SK-MEL-5 (cell line): ENCODE measurements around the gene UQCR10. TPM values are rescaled to one million over a fixed set of nuclear protein-coding genes. Genes with fewer than 3 reads are reported as not detected.

Experiments
- DNase-seq: peaks from one replicate; pipeline ENCODE4 v3.0.0-alpha.2; 2016; ENCODE audit warnings: low read depth, low spot score
- in situ Hi-C: cut with HindIII; loops from 2 replicates; pipeline ENCODE4 v1.10.0; 2016; ENCODE audit warnings: low sequenced_read_pairs, high pct_unique_total_duplicates, low pct_unique_long_range_greater_than_20kb
- polyA plus RNA-seq, 2 experiments: library from polyadenylated mRNA; depleted of rRNA; stranded (reverse); fragments of >200 nt; gene quantifications; 2 replicates each; pipeline ENCODE4 v1.2.3, GENCODE V29; 2015
- total RNA-seq: library from RNA; depleted of rRNA; stranded (reverse); fragments of >200 nt; shearing (Covaris generic); gene quantifications from 2 replicates; pipeline ENCODE4 v1.2.3, GENCODE V29; 2014; rRNA removed

The UQCR10 gene
- total RNA-seq: 176 and 198 TPM in 2 replicates
- polyA plus RNA-seq (2015; cell fraction: cytosol; rRNA removed): 69.3 and 85.9 TPM in 2 replicates
- 12.5 and 15.1 TPM in 2 replicates for polyA plus RNA-seq (2015; cell fraction: nucleus; rRNA removed)

GRCh38 chr22:29767171-29768051, at the start of gene UQCR10:
TSS of gene UQCR10 (plus strand) at chr22:29767369. CDS start at chr22:29767399, 30 bp downstream.
- in situ Hi-C loops: no loop called here
- DNase-seq: peak; percentile 91

- no peak for DNase-seq
- in situ Hi-C loops: no loop called here
Observed at GRCh38 chr22:29717789-29718188, 49.4 kb upstream of the UQCR10 start.

GRCh38 chr22:29718949-29719898, 47.9 kb upstream of the UQCR10 start:
- in situ Hi-C loops: no loop called here
- no peak for DNase-seq

GRCh38 chr22:29719899-29720645, 47.1 kb upstream of the UQCR10 start, which contains the start of gene CABP7:
TSS of gene CABP7 (plus strand) at chr22:29720003. CDS start at chr22:29720425, 422 bp downstream.
- in situ Hi-C loops: no loop called here
- DNase-seq: no peak

- no peak for DNase-seq
- in situ Hi-C loops: no loop called here
Observed at GRCh38 chr22:29720811-29721323, 46.3 kb upstream of the UQCR10 start.

- in situ Hi-C loops: no loop called here
- DNase-seq: no peak
Observed at GRCh38 chr22:29722151-29722550, 45.0 kb upstream of the UQCR10 start.

GRCh38 chr22:29722587-29722986, 44.6 kb upstream of the UQCR10 start:
- no peak for DNase-seq
- in situ Hi-C loops: no loop called here

- in situ Hi-C loops: no loop called here
- no peak for DNase-seq
Observed at GRCh38 chr22:29723766-29724165, 43.4 kb upstream of the UQCR10 start.

- in situ Hi-C loops: no loop called here
- DNase-seq: no peak
Observed at GRCh38 chr22:29724843-29725242, 42.3 kb upstream of the UQCR10 start.

GRCh38 chr22:29726106-29726505, 41.1 kb upstream of the UQCR10 start:
- in situ Hi-C loops: no loop called here
- DNase-seq: no peak

GRCh38 chr22:29726512-29727130, 40.5 kb upstream of the UQCR10 start:
- no peak for DNase-seq
- in situ Hi-C loops: no loop called here

- in situ Hi-C loops: no loop called here
- peak; percentile 44 for DNase-seq
Observed at GRCh38 chr22:29727131-29727523, 40.0 kb upstream of the UQCR10 start.

- in situ Hi-C loops: no loop called here
- DNase-seq: no peak
Observed at GRCh38 chr22:29729161-29729560, 38.0 kb upstream of the UQCR10 start.

GRCh38 chr22:29731058-29731850, 35.9 kb upstream of the UQCR10 start:
- in situ Hi-C loops: no loop called here
- no peak for DNase-seq

- in situ Hi-C loops: no loop called here
- DNase-seq: no peak
Observed at GRCh38 chr22:29732883-29733282, 34.3 kb upstream of the UQCR10 start.
